ENCODE results near the gene PLAGL2. TPM values are rescaled to one million over a fixed set of nuclear protein-coding genes. Genes with fewer than 3 reads are reported as not detected.

PLAGL2 gene
- total RNA-seq, 1 donor from 2014 or later = 59.3 TPM

DNA sequence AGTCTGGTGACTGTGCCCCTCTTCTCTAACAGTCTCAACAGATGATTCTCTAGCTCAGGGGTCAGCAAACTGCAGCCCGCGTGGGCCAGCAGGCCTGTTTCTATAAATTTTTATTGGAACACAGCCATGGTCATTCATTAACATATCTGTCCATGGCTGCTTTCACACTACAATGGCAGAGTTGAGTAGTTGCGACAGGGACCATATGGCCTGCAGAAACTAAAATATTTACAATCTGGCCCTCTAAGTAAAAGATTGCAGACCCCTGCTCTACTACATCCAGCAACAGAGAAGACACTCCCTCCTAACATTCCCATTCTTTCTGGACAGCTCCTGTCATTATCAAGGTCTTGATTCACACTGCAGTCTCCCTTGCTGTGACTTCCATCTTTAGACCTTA, 45.2 kb downstream of the PLAGL2 start:
- Mint-ChIP-seq H3K9me3 (ENCODE audit: low read depth) (no peaks in the 10 kb centered on the region), H3K27ac (no peak overlapping the region), H3K27me3 (no peaks in the 10 kb centered on the region), H3K36me3 (ENCODE audit: insufficient read depth) (peaks cover 44% of the 10 kb centered on the region), H3K4me3 (ENCODE audit: low read depth) (no peak overlapping the region), H3K4me1 (ENCODE audit: low read depth) (no peaks in the 10 kb centered on the region)
- no peak for DNase-seq (ENCODE audit: low spot score, unreplicated experiment)
- TF ChIP-seq, protein P1, sequence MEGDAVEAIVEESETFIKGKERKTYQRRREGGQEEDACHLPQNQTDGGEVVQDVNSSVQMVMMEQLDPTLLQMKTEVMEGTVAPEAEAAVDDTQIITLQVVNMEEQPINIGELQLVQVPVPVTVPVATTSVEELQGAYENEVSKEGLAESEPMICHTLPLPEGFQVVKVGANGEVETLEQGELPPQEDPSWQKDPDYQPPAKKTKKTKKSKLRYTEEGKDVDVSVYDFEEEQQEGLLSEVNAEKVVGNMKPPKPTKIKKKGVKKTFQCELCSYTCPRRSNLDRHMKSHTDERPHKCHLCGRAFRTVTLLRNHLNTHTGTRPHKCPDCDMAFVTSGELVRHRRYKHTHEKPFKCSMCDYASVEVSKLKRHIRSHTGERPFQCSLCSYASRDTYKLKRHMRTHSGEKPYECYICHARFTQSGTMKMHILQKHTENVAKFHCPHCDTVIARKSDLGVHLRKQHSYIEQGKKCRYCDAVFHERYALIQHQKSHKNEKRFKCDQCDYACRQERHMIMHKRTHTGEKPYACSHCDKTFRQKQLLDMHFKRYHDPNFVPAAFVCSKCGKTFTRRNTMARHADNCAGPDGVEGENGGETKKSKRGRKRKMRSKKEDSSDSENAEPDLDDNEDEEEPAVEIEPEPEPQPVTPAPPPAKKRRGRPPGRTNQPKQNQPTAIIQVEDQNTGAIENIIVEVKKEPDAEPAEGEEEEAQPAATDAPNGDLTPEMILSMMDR (IDR thresholded peaks at IDR 0.05; ENCODE audit: unreplicated experiment) = no peak

DNA sequence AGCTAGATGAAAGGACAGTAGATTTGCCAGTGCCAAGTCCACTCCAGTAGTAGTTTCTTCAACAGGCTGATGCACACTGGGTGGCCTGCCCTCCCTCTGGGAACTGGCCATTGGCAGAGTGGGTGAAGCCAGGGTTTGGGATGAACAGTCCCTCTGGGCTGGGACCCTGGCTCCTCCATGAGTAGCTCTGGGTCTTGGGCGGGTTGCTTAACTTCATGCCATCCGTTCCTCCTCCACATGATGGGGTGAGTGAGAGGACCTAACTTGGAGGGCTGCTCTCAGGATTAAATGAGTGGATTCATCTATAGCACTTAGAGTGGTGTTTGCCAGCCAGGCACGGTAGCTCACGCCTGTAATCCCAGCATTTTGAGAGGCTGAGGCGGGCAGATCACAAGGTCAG, 47.2 kb downstream of the PLAGL2 start:
- Mint-ChIP-seq H3K36me3 (ENCODE audit: insufficient read depth) (peaks cover 38% of the 10 kb centered on the region), H3K4me3 (ENCODE audit: low read depth) (no peak overlapping the region), H3K27ac (no peak overlapping the region), H3K27me3 (no peaks in the 10 kb centered on the region), H3K4me1 (ENCODE audit: low read depth) (no peaks in the 10 kb centered on the region), H3K9me3 (ENCODE audit: low read depth) (no peaks in the 10 kb centered on the region)
- DNase-seq (ENCODE audit: low spot score, unreplicated experiment) = no peak
- TF ChIP-seq, protein P1 (IDR thresholded peaks at IDR 0.05; ENCODE audit: unreplicated experiment) = no peak

GRCh38 chr20:32159766-32160221, 47.7 kb downstream of the PLAGL2 start:
- Mint-ChIP-seq H3K36me3 (ENCODE audit: insufficient read depth) (peaks cover 37% of the 10 kb centered on the region), H3K4me3 (ENCODE audit: low read depth) (no peak overlapping the region), H3K27ac (no peak overlapping the region), H3K4me1 (ENCODE audit: low read depth) (no peaks in the 10 kb centered on the region), H3K9me3 (ENCODE audit: low read depth) (no peaks in the 10 kb centered on the region), H3K27me3 (no peaks in the 10 kb centered on the region)
- TF ChIP-seq, protein P1 (IDR thresholded peaks at IDR 0.05; ENCODE audit: unreplicated experiment) = no peak
- DNase-seq (ENCODE audit: low spot score, unreplicated experiment) = no peak

- Mint-ChIP-seq H3K4me3 (ENCODE audit: low read depth) (no peak overlapping the region), H3K9me3 (ENCODE audit: low read depth) (no peaks in the 10 kb centered on the region)
- TF ChIP-seq, protein P1 (IDR thresholded peaks at IDR 0.05; ENCODE audit: unreplicated experiment) = no peak
These were observed 48.4 kb downstream of the PLAGL2 start for GRCh38 chr20:32158943-32159660.

GRCh38 chr20:32158351-32158750, 49.2 kb downstream of the PLAGL2 start:
- no peak for DNase-seq (ENCODE audit: low spot score, unreplicated experiment)
- Mint-ChIP-seq H3K4me1 (ENCODE audit: low read depth) (no peaks in the 10 kb centered on the region), H3K9me3 (ENCODE audit: low read depth) (no peaks in the 10 kb centered on the region), H3K4me3 (ENCODE audit: low read depth) (no peak overlapping the region), H3K36me3 (ENCODE audit: insufficient read depth) (peaks cover 41% of the 10 kb centered on the region), H3K27ac (peak overlapping the region; percentile 76), H3K27me3 (no peaks in the 10 kb centered on the region)
- TF ChIP-seq, protein P1 (IDR thresholded peaks at IDR 0.05; ENCODE audit: unreplicated experiment) = no peak

More at GRCh38 chr20:32158943-32159660, 48.4 kb downstream of the PLAGL2 start:
- H3K27me3 Mint-ChIP-seq = no peaks in the 10 kb centered on the region
- no peaks in the 10 kb centered on the region for H3K4me1 Mint-ChIP-seq (ENCODE audit: low read depth)
- H3K27ac Mint-ChIP-seq = no peak overlapping the region
- peaks cover 38% of the 10 kb centered on the region for H3K36me3 Mint-ChIP-seq (ENCODE audit: insufficient read depth)
- no peak for DNase-seq (ENCODE audit: low spot score, unreplicated experiment)

Data from progenitor cell of endocrine pancreas (in vitro differentiated cells).